Adrenal gland (tissue), 5 donors: Measurements from ENCODE around the gene CDKAL1.

Experiments
- POLR2A ChIP-seq, 2 donors: fragments of 450-650 bp; IDR thresholded peaks; one replicate each; pipeline ENCODE4 v1.6.1; 2017; ENCODE audit warnings: antibody characterized with exemption in 2 of 2, mild to moderate bottlenecking in 2 of 2, moderate library complexity in 1 of 2
- TF ChIP-seq, protein P1 (sequence below), 6 experiments: fragments of 450-650 bp in 4 of 6; fragments of 200-600 bp in 2 of 6; sonication (generic) in 1 of 6; IDR thresholded peaks; 1 replicate in 5 of 6; 2 replicates in 1 of 6; pipeline versions ENCODE4 v1.5.1 to v1.8.0; 2016 to 2021; ENCODE audit warnings: antibody characterized with exemption in 6 of 6, mild to moderate bottlenecking in 2 of 6, moderate library complexity in 1 of 6
- donor health status: DM: no; HTN: no; CAD: no.

DNA sequence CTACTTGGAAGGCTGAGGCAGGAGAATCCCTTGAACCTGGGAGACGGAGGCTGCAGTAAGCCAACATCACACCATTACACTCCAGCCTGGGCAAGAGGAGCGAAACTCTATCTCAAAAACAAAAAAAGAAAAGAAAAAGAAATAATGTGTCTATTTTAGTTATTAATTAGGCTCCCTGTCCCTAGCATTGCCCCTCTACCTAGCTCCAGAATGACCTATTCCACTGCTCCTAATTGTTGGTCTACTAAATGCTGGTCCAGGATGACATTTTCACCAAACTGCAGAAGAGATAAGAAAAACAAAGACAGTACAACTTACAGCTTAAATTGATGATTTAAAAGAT lies 629.6 kb downstream of the CDKAL1 start:
- TF ChIP-seq, protein P1, sequence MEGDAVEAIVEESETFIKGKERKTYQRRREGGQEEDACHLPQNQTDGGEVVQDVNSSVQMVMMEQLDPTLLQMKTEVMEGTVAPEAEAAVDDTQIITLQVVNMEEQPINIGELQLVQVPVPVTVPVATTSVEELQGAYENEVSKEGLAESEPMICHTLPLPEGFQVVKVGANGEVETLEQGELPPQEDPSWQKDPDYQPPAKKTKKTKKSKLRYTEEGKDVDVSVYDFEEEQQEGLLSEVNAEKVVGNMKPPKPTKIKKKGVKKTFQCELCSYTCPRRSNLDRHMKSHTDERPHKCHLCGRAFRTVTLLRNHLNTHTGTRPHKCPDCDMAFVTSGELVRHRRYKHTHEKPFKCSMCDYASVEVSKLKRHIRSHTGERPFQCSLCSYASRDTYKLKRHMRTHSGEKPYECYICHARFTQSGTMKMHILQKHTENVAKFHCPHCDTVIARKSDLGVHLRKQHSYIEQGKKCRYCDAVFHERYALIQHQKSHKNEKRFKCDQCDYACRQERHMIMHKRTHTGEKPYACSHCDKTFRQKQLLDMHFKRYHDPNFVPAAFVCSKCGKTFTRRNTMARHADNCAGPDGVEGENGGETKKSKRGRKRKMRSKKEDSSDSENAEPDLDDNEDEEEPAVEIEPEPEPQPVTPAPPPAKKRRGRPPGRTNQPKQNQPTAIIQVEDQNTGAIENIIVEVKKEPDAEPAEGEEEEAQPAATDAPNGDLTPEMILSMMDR (IDR thresholded peaks at IDR 0.05) = no peak
- no peak for TF ChIP-seq POLR2A (IDR thresholded peaks at IDR 0.05)
